SK-N-MC (cell line): ENCODE results near the gene REL.
"Not testable (repeated sequence)": the region's sequence is repeated elsewhere in the genome, so short reads cannot be mapped to it uniquely, and the experiment has no call there.

Experiments
- EZH2 ChIP-seq: fragments of 200-600 bp; sonication (generic); IDR thresholded peaks from one replicate; pipeline ENCODE4 v1.6.1; 2017; ENCODE audit warnings: antibody characterized with exemption
- POLR2AphosphoS5 ChIP-seq: IDR thresholded peaks from 2 replicates; pipeline ENCODE4 v1.6.1; 2012; ENCODE audit warnings: mild to moderate bottlenecking, low read depth, low read length, borderline replicate concordance

GRCh38 chr2:60889581-60890392, 8.4 kb downstream of the REL start:
- not testable (repeated sequence) for TF ChIP-seq POLR2AphosphoS5, EZH2
